GM12892 (cell line): ENCODE measurements around the gene AMBP.

Source experiments
- POLR2A ChIP-seq: IDR thresholded peaks from 2 replicates; pipeline ENCODE4 v1.6.1; 2011; ENCODE audit warnings: low read depth, low read length, control low read depth
- POLR2AphosphoS5 ChIP-seq: IDR thresholded peaks from 2 replicates; pipeline ENCODE4 v1.6.1; 2011; ENCODE audit warnings: low read depth, low read length, control low read depth
- TAF1 ChIP-seq: IDR thresholded peaks from 2 replicates; pipeline ENCODE4 v1.6.1; 2011; ENCODE audit warnings: low read depth, mild to moderate bottlenecking, control low read depth, low read length, borderline replicate concordance

DNA sequence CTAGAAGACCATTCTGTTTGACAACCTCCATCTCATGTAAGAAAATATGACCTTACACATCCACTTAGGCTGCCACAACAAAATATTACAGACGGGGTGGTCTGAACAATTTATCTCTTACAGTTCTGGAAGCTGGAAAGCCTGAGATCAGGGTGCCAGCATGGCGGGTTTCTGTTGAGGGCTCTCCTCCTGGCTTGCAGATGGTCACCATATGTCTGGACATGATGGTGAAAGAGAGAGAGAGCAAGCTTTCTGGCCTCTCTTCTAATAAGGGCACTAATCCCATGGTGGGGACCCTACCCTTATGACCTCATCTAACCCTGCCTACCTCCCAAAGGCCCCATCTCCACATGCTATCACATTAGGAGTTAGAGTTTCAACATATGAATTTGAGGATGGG lies 66.0 kb downstream of the AMBP start:
- no peak for TF ChIP-seq POLR2A
- TF ChIP-seq TAF1, result no peak
- TF ChIP-seq POLR2AphosphoS5, result no peak
